MCF 10A (cell line): Measurements from ENCODE around the gene SPECC1L. TPM values are rescaled to one million over a fixed set of nuclear protein-coding genes. Genes with fewer than 3 reads are reported as not detected.

Experiments
- BruUV-seq: library from RNA; stranded (reverse); fragments of 400-500 nt; replicated peaks from 2 replicates; lab custom pipeline; 2021; lab: Mats Ljungman, UMichigan
- CTCF ChIA-PET: fragments of 300-600 bp; sonication (Branson Sonifier 250); formaldehyde crosslinking; extraction: SDS; loops from one replicate; lab custom pipeline; 2021; ENCODE audit warnings: antibody characterized with exemption, inconsistent platforms; lab: Yijun Ruan, JAX
- POLR2A ChIA-PET: fragments of 300-600, 350-650 bp; sonication (Branson Sonifier 250); formaldehyde crosslinking; extraction: SDS; loops from one replicate; lab custom pipeline; 2020; ENCODE audit warnings: antibody characterized with exemption, inconsistent platforms; lab: Yijun Ruan, JAX
- DNase-seq: peaks from one replicate; pipeline ENCODE4 v3.0.0-alpha.2; 2018; ENCODE audit not compliant: unreplicated experiment
- H3K27ac Mint-ChIP-seq: one replicate; pipeline ENCODE4 v1.8.0; 2022; ENCODE audit warnings: mild to moderate bottlenecking, low read depth, mixed read lengths; ENCODE audit not compliant: unreplicated experiment
- H3K27me3 Mint-ChIP-seq: one replicate; pipeline ENCODE4 v1.8.0; 2022; ENCODE audit warnings: mixed read lengths; ENCODE audit not compliant: insufficient read depth, unreplicated experiment
- H3K36me3 Mint-ChIP-seq: one replicate; pipeline ENCODE4 v1.8.0; 2022; ENCODE audit warnings: mild to moderate bottlenecking, moderate library complexity, mixed read lengths; ENCODE audit not compliant: insufficient read depth, unreplicated experiment
- H3K4me1 Mint-ChIP-seq: one replicate; pipeline ENCODE4 v1.8.0; 2022; ENCODE audit warnings: mixed read lengths; ENCODE audit not compliant: insufficient read depth, unreplicated experiment
- H3K4me3 Mint-ChIP-seq: one replicate; pipeline ENCODE4 v1.8.0; 2022; ENCODE audit warnings: mild to moderate bottlenecking, moderate library complexity, mixed read lengths; ENCODE audit not compliant: unreplicated experiment
- H3K9me3 Mint-ChIP-seq: one replicate; pipeline ENCODE4 v1.8.0; 2022; ENCODE audit warnings: mixed read lengths; ENCODE audit not compliant: unreplicated experiment
- CTCF ChIP-seq: fragments of 200-600 bp; IDR thresholded peaks from one replicate; pipeline ENCODE4 v1.8.0; 2022; ENCODE audit warnings: antibody characterized with exemption, mild to moderate bottlenecking; ENCODE audit not compliant: unreplicated experiment
- intact Hi-C: fragments of 100-400 bp; cut with micrococcal nuclease; formaldehyde crosslinking; loops from 2 replicates; pipeline ENCODE4 v1.14.1; 2022
- total RNA-seq: library from RNA; stranded (reverse); gene quantifications from 2 replicates; pipeline ENCODE4 v1.2.3, GENCODE V29; 2022

SPECC1L gene
- total RNA-seq, 1 experiment from 2014 or later: 60.4 TPM

GRCh38 chr22:24441406-24442351, 171.0 kb downstream of the SPECC1L start:
- no peak overlapping the region for H3K4me3 Mint-ChIP-seq
- no peaks in the 10 kb centered on the region for H3K36me3 Mint-ChIP-seq
- ChIA-PET POLR2A (interaction anchor here (0.6 to 1.0 kb wide), 2 partner anchors 10 to 109 kb away, joined by 3 read pairs; no protein-coding TSS in a partner anchor), CTCF (no interaction called here)
- DNase-seq: no peak
- no peak for TF ChIP-seq CTCF
- no TSS peak for BruUV-seq
- no peak overlapping the region for H3K27ac Mint-ChIP-seq
- intact Hi-C loops: no loop called here
- H3K9me3 Mint-ChIP-seq: no peaks in the 10 kb centered on the region
- no peaks in the 10 kb centered on the region for H3K4me1 Mint-ChIP-seq
- H3K27me3 Mint-ChIP-seq: no peaks in the 10 kb centered on the region

- no peaks in the 10 kb centered on the region for H3K36me3 Mint-ChIP-seq
- H3K4me1 Mint-ChIP-seq: no peaks in the 10 kb centered on the region
- no peak for TF ChIP-seq CTCF
- ChIA-PET POLR2A (no interaction called here), CTCF (interaction anchor here (0.8 to 1.0 kb wide), 2 partner anchors 84 to 128 kb away, joined by 4 read pairs; no protein-coding TSS in a partner anchor)
- H3K9me3 Mint-ChIP-seq: no peaks in the 10 kb centered on the region
- no peaks in the 10 kb centered on the region for H3K27me3 Mint-ChIP-seq
- intact Hi-C loops: no loop called here
- no TSS peak for BruUV-seq
- no peak overlapping the region for H3K27ac Mint-ChIP-seq
- no peak overlapping the region for H3K4me3 Mint-ChIP-seq
- DNase-seq: no peak
Measured at GRCh38 chr22:24442352-24442744, 171.7 kb downstream of the SPECC1L start.

- DNase-seq: no peak
- TF ChIP-seq CTCF: no peak
- intact Hi-C loops: no loop called here
- Mint-ChIP-seq H3K27me3 (no peaks in the 10 kb centered on the region), H3K36me3 (no peaks in the 10 kb centered on the region), H3K4me1 (no peaks in the 10 kb centered on the region), H3K27ac (no peak overlapping the region), H3K4me3 (no peak overlapping the region), H3K9me3 (no peaks in the 10 kb centered on the region)
- BruUV-seq: no TSS peak
- ChIA-PET POLR2A (no interaction called here), CTCF (interaction anchor here (0.6 kb wide), 1 partner anchor 22 kb away, joined by 3 read pairs; no protein-coding TSS in a partner anchor)
Measured at GRCh38 chr22:24443668-24444067, 173.0 kb downstream of the SPECC1L start.

GRCh38 chr22:24444251-24444650, 173.6 kb downstream of the SPECC1L start:
- no peak for DNase-seq
- intact Hi-C loops: no loop called here
- Mint-ChIP-seq H3K9me3 (no peaks in the 10 kb centered on the region), H3K27ac (no peak overlapping the region), H3K4me1 (no peaks in the 10 kb centered on the region), H3K36me3 (no peaks in the 10 kb centered on the region), H3K4me3 (no peak overlapping the region), H3K27me3 (no peaks in the 10 kb centered on the region)
- TF ChIP-seq CTCF: no peak
- no TSS peak for BruUV-seq
- CTCF ChIA-PET: no interaction called here
- POLR2A ChIA-PET: no interaction called here
